ENCODE measurements around the gene PROX2.

Gene PROX2

DNA sequence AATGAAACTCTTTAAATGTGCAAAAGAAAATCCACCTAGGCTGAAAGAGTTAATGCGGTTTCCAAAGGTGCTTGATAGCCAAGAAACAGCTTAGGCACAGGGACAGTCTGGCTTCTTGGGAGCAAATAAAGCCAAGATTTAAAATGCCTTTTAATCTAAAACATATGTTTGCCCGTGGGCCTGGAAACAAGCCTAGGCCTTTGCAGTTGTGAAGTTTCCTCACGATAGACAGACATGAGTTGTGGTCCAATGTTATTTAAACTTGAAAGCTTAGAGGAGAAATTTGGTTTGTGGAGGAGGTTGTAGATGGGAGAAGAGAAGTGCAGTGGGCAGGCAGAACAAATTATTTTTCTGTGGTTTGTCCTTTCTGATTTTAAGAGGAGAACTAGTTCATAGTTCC lies 29.8 kb downstream of the PROX2 start:
- DNase-seq (ENCODE audit: low spot score): no peak

DNA sequence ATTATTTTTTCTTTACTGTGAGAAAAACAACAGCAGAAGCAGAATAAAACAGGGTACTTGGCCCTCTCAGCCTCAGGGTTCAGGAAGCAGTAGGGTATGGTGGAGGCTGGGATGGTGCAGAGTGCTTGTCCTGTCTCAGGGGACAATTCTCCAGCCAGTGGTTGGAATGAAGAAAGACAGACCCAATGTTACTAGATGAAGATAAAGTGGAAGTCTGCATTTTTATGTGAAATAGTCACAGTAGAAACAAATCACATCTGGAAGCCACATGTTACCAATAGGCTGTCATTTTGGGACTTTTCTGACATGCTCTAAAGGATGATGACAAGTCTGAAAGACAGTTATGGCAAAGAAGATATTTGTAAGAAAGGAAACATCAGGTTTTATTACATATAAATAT lies 32.3 kb downstream of the PROX2 start:
- no peak for DNase-seq (ENCODE audit: low spot score)

DNA sequence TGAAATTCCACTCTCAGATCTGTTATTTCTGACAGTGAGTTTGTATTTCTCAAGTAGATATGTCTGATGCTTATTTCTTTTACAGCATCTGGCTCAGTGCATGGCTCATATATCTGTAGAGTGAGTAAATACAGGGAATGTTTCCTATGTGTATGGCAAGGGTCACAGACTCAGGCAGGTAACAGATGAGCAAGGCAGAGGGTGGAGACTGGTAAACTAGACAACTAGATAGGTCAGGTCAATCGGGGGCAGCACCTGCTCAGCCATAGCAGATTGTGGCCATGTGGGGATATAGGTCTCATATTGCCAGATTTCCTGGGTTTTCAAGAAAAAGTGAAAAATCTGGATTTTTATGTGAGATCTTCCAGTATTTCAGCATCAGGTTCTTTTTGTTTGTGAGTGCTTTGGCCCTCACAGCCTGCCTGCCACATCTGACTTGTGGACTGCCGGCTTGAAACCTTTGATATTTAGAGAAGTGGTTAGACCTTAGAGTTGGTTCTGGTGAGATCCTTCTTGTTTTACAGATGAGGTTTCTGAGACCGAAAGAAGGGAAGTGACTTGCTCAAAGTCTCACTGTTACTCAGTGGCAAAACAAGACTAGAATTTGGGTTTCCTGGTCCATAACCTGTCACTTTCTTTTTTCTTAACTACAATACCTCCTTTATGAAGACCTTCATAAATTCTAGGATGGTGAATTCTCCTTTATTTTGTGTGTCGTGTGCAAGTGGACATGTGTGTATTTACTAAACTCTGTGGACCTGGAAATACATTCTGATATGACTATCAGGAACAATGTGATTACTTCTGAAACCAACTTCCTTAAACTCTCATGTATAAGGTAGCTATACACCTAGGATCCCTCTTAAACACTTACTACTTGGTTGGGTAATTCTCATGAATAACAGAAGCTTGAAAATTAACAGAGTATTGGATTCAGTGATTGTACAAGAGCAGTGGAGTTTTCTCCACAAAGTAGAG lies 34.4 kb downstream of the PROX2 start:
- no peak for DNase-seq (ENCODE audit: low spot score)

DNA sequence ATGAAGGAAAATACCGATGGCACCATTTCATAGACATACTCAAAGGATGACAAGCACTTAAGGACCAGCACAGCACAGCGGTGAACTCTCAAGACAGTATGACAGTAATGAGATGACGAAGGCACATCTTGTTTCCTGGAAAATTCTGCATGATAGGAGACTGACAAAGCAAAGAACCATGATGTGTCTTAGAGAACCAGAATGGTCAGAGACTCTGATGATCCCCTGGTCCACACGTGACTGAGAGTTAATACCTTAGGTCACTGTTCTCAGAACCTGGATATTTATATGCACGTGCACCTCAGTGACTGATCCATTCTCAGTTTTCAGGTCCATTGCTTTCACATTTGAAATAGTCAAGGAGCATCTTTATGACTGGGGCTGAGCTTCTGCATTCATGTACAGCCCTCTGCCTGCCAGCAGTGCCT lies 35.3 kb downstream of the PROX2 start:
- no peak for DNase-seq (ENCODE audit: low spot score)

DNA sequence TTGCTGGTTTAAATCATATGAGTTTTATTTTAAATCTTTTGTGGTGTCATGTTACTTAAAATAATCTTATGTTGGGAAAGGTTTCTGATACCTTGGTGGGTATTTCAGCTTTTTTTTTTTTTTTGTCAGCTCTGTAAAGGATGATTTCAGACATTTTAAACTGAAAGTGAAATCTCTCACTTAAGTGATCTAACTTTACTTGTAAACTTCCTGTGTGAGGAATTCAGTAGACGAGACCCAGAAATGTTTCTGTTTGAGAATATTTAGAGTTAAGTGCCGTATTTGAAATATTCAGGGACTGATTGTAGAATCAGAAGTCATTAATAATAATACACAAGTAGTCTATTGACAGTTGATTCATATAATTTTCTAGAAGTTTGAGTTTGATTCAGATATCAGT lies 37.8 kb downstream of the PROX2 start:
- no peak for DNase-seq (ENCODE audit: low spot score)

DNA sequence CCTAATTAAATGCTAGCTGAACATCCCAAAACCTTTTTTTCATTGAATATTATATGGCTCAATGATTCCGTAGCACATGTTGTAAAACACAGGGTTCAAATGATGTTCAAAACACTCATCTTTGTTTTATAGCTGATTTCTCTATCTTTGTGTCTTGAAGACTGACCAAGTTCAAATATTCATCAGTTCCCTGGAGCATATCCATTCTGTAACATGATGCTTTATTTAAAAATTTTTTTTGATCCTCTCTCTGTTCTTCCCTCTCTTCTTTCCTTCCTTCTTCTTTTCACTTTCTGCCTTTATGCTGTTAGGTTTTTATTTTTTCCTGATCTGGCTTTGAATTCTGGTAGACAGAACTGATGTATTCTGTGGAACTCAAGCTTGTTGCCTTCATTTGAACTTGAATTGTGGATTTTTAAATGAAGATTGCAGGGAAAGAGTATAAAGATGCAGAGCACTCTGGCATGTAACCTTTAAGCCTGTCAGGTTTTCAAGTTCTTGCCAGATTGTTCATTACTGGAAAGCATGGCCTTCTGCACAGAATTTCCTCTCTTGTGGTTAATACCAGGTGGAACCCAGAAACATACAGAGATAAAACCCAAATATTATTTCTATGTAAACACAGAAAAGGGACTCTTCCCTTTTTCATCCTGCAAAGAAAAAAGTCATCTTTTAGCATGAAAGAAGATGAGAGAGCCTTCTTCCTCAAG lies 39.5 kb downstream of the PROX2 start:
- no peak for DNase-seq (ENCODE audit: low spot score)

DNA sequence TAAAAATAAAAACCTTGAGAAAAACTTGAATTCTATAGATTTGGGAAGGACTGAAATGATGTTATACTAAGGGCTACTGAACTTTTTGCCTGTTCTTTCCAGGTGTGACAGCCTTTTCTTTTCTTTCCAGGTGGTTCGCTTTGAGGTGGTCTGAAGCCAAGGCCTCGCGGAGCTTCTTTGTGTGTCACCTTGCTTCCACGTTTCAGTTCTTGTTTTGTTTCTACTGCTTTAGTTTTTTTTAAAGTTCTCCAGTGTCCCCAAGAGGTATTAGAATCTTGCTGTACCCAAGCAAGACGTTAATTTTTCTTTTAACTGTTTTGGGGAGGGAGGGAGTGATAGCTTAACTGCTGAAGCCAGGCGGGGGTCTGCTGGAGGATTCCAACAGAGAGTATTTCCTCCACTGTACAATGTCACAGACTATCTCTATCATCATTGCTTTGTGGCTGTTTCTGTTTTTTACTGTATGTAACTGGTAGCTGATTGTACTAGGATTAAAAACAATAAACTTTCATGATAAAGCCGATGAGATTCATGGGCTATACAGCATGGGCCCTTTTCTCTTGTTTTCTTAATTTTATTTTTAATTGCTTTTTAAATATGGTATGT lies 40.2 kb downstream of the PROX2 start:
- no peak for DNase-seq (ENCODE audit: low spot score)

DNA sequence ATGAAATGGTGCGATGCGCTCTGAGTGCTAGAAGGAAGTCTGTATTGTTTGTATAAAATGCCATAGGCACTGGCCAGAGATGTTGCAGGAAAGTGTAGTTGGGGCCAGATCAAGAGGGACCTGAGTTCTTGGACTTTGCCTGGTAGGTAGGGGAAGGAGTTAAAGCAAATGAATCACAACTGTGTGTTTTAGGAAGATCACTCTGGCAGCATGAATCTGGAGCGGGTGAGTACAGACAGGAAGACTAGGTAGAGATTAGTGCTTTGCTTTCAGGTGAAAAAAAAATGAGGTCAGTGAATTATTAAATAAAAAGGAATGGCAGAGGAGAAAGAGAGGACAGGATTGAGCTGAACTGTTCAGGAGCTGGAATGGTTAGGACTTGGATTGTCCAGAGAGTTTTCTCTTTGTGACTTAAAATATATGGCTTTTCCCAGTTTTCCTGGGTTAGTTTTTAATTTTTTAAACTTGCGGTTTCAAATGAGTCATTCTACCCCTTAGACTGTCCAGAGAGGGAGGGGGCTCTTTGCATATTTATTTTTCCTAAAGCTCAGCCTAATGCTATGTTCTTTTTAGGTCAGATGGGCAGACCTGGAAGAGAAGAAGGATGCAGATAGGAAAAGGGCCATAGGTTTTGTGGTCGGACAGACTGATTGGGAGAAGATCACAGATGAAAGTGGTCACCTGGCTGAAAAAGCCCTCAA lies 41.1 kb downstream of the PROX2 start:
- no peak for DNase-seq (ENCODE audit: low spot score)

DNA sequence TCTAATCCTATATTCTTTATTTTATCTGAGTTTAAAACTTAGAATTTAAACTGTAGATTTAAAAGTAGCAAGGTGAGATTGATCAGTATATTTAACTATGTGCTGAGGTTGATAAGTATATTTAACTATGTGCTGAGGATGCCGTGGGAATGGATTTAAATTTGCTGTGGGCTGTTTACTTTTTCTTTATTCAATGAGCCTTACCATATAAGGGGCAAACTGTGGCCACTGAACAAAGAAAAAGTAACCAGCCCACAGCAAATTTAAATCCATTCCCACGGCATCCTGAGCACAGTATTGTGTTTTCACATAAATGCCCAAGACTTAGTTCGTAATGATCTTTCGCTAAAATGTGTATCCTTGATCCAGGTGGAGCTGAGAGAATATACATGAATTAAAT lies 43.1 kb downstream of the PROX2 start:
- no peak for DNase-seq (ENCODE audit: low spot score)

DNA sequence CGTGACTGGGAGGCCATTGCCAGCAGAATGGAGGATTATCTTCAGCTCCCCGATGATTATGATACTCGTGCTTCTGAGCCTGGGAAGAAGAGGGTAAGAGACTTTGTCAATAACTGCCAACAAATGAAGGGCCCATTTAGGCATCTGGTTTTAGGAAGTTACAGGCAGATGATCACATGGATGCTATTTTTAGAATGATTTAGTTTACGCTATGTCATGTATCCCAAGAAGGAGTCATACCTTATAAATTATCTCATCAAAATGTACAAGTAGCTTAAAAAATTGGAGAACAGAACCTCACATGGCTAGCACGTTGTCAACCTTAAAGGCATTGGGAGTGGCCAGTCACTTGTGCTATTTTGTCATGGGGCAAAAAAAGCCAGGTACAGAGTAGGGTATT lies 46.7 kb downstream of the PROX2 start:
- no peak for DNase-seq (ENCODE audit: low spot score)

DNA sequence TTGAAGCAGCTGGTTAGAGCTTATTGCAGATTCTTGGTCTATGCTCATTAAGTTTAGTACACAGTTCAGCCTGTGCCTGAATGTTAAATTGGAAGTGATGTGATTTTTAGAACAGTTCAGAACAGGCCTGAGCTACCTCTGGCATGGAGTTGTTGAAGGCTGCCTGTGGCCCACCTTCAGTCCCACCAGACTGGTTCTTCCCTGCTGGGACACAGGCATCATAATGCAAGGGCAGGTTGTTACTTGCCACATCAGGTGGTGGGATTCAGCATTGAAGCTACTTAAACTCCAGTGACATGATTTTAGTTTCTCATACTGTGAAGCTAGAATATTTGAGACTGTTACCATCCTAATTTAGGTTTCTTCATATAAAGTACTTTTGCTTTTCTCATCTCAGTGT lies 49.4 kb downstream of the PROX2 start:
- no peak for DNase-seq (ENCODE audit: low spot score)
